SU-DHL-6 (cell line): ENCODE measurements around the gene COL18A1.

Source experiments
- EZH2phosphoT487 ChIP-seq: fragments of 200-600 bp; sonication (generic), shearing (Covaris generic); conservative IDR thresholded peaks from 2 replicates; pipeline ENCODE4 v1.6.1; 2018; ENCODE audit warnings: mild to moderate bottlenecking, antibody characterized with exemption, low read length, moderate library complexity, mixed read lengths
- TF ChIP-seq, protein P1 (sequence below): fragments of 200-600 bp; sonication (generic); IDR thresholded peaks from one replicate; pipeline ENCODE4 v1.5.1; 2017; ENCODE audit warnings: antibody characterized with exemption, mild to moderate bottlenecking, low read length, moderate library complexity; ENCODE audit not compliant: insufficient read depth, poor library complexity, severe bottlenecking

DNA sequence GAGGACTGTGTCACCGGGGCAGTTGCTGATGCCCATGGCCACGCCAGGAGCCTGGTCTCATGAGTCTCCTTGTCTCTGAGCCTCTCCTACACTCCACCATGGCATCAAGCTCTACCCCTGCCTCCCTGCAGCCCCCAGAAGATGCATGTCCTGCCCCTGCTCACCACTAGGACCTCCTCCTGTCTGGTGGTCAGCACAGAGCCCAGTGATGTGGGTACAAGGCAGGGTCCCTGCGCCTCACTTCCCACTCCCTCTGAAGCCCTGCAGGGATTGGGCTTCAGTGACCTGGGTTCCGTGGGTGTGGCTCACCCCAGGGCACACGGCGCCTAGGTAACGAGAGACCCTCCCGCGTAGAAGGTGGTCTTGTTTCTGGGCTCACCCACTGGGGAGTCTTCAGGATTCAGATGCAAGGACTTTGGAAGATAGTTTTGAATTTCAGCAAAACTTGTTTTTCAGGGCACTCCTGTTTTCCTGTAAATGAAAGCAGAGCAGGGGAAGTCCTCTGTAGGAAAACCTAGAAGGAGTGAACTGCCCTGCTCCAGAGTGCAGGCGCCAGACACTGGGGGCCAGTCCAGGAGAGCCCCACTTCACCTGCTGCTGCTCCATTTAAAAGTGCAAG lies 2.8 kb downstream of the COL18A1 start:
- TF ChIP-seq, protein P1, sequence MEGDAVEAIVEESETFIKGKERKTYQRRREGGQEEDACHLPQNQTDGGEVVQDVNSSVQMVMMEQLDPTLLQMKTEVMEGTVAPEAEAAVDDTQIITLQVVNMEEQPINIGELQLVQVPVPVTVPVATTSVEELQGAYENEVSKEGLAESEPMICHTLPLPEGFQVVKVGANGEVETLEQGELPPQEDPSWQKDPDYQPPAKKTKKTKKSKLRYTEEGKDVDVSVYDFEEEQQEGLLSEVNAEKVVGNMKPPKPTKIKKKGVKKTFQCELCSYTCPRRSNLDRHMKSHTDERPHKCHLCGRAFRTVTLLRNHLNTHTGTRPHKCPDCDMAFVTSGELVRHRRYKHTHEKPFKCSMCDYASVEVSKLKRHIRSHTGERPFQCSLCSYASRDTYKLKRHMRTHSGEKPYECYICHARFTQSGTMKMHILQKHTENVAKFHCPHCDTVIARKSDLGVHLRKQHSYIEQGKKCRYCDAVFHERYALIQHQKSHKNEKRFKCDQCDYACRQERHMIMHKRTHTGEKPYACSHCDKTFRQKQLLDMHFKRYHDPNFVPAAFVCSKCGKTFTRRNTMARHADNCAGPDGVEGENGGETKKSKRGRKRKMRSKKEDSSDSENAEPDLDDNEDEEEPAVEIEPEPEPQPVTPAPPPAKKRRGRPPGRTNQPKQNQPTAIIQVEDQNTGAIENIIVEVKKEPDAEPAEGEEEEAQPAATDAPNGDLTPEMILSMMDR: no peak
- TF ChIP-seq EZH2phosphoT487: no peak
